ENCODE data around the gene SAFB2.

SAFB2 gene

DNA sequence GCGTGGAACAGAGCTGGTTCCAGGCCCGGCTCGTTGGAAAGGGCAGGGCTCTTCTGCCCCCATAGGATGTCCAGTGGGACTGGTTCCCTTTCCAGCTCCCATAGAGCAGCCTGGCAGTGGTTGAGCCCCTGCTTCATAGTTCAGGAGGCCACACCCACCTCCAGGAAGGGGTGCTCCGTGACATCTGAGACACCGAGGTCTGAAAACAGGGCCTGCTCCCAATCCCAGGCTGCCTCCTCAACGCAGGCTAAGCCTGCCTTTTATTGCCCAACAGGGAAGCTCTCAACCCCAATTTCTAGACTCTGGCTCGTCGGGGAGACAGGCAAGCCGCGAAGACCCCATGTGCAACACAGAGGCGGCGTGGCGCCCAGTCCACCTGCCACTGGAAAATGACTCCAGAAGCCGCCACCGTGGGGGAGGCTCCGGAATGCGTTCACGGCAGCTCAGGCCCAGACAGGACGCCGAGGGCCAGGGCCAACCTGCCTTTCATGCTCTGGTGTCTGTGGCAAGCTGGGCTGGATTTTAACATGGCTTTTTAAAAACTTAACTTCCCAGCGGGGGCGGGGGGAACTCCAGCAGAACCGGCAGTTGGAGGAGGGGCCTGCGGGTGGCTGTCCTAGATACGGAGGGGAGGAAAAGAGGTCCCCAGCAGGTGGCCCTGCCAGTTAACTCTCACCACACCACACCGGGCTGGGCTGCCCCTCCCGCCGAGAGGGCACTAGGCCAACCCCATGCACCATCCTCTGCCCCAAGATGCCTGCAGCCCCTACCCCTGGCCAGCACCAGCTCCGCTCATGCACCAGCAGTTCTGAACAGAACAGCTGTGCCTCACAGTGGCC is 36.9 kb downstream of the SAFB2 start:
- Histone ChIP-seq H3K79me2 (ENCODE audit: control insufficient read depth, low read length) (no peaks in the 10 kb centered on the region), H3K9me3 (ENCODE audit: control insufficient read depth, insufficient read depth, low read length) (no peaks in the 10 kb centered on the region), H3K27me3 (ENCODE audit: control insufficient read depth, low read length) (no peaks in the 10 kb centered on the region), H4K20me1 (ENCODE audit: control insufficient read depth, insufficient read depth, low read depth, low read length) (no peaks in the 10 kb centered on the region), H3K27ac (ENCODE audit: low read depth, low read length) (no peak overlapping the region), H3K4me2 (ENCODE audit: low read length) (no peak overlapping the region), H3K36me3 (ENCODE audit: control insufficient read depth, low read length) (peaks cover 49% of the 10 kb centered on the region), H3K9me2 (replicated peaks; ENCODE audit: control insufficient read depth, low read length) (no peaks in the 10 kb centered on the region), H3K4me3 (ENCODE audit: low read length) (no peak overlapping the region), H3K4me1 (ENCODE audit: control insufficient read depth, low read length) (no peaks in the 10 kb centered on the region), H3F3A (ENCODE audit: control insufficient read depth, insufficient read depth) (no peaks in the 10 kb centered on the region)
- no peak for TF ChIP-seq EZH2phosphoT487 (IDR thresholded peaks at IDR 0.05; ENCODE audit: borderline replicate concordance, low read length)
- TF ChIP-seq, protein P1, sequence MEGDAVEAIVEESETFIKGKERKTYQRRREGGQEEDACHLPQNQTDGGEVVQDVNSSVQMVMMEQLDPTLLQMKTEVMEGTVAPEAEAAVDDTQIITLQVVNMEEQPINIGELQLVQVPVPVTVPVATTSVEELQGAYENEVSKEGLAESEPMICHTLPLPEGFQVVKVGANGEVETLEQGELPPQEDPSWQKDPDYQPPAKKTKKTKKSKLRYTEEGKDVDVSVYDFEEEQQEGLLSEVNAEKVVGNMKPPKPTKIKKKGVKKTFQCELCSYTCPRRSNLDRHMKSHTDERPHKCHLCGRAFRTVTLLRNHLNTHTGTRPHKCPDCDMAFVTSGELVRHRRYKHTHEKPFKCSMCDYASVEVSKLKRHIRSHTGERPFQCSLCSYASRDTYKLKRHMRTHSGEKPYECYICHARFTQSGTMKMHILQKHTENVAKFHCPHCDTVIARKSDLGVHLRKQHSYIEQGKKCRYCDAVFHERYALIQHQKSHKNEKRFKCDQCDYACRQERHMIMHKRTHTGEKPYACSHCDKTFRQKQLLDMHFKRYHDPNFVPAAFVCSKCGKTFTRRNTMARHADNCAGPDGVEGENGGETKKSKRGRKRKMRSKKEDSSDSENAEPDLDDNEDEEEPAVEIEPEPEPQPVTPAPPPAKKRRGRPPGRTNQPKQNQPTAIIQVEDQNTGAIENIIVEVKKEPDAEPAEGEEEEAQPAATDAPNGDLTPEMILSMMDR (IDR thresholded peaks at IDR 0.05; ENCODE audit: low read depth, low read length, poor library complexity, severe bottlenecking): no peak

DNA sequence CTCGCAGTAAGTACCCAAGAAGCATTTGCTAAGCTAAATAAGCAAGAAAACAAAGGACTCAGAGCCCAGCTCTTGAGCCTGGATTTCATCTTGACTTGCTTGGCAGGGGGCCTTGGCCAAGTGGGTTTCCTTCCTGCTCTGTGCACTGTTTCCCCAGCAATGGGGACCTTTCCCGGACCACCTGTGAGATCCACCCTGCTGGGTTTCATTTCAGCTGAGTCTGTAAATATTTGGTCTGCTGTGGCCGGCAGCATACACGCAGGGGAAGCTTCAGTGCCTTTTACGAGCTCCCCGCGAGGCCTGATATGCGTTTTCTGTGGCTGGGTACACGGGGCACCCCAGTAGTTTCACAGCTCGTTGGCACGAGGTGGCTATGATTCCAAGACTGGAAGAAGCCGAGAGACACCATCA is 42.4 kb downstream of the SAFB2 start:
- Histone ChIP-seq H3K4me2 (ENCODE audit: low read length) (no peak overlapping the region), H3K4me3 (ENCODE audit: low read length) (no peak overlapping the region), H3K79me2 (ENCODE audit: control insufficient read depth, low read length) (no peaks in the 10 kb centered on the region), H3K36me3 (ENCODE audit: control insufficient read depth, low read length) (no peaks in the 10 kb centered on the region), H4K20me1 (ENCODE audit: control insufficient read depth, insufficient read depth, low read depth, low read length) (no peaks in the 10 kb centered on the region), H3F3A (ENCODE audit: control insufficient read depth, insufficient read depth) (no peaks in the 10 kb centered on the region), H3K27me3 (ENCODE audit: control insufficient read depth, low read length) (no peaks in the 10 kb centered on the region), H3K27ac (ENCODE audit: low read depth, low read length) (no peak overlapping the region), H3K9me2 (replicated peaks; ENCODE audit: control insufficient read depth, low read length) (no peaks in the 10 kb centered on the region), H3K9me3 (ENCODE audit: control insufficient read depth, insufficient read depth, low read length) (no peaks in the 10 kb centered on the region), H3K4me1 (ENCODE audit: control insufficient read depth, low read length) (peaks cover 3% of the 10 kb centered on the region)
- TF ChIP-seq, protein P1 (IDR thresholded peaks at IDR 0.05; ENCODE audit: low read depth, low read length, poor library complexity, severe bottlenecking): no peak
- no peak for TF ChIP-seq EZH2phosphoT487 (IDR thresholded peaks at IDR 0.05; ENCODE audit: borderline replicate concordance, low read length)

DNA sequence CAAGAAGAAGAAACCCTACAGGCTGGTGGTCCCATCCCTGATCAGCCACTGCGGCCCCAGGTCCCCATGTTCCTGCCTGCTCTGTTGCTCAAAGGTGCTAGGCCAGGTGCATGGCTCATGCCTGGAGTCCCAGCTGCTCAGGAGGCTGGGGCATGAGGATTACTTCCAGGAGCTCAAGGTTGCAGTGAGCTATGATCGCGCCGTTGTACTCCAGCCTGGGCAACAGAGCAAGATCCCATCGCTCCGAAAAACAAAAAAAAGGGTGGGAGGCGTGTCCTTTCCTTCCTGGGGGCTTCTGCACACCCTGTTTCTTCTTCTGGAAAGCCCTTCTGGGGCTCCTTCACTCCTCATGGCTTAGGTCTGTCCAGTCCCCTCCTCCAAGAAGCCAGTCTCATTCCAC is 42.9 kb downstream of the SAFB2 start:
- Histone ChIP-seq H3K27me3 (ENCODE audit: control insufficient read depth, low read length) (no peaks in the 10 kb centered on the region), H3K79me2 (ENCODE audit: control insufficient read depth, low read length) (no peaks in the 10 kb centered on the region), H3K9me3 (ENCODE audit: control insufficient read depth, insufficient read depth, low read length) (no peaks in the 10 kb centered on the region), H3K36me3 (ENCODE audit: control insufficient read depth, low read length) (no peaks in the 10 kb centered on the region), H4K20me1 (ENCODE audit: control insufficient read depth, insufficient read depth, low read depth, low read length) (no peaks in the 10 kb centered on the region), H3F3A (ENCODE audit: control insufficient read depth, insufficient read depth) (no peaks in the 10 kb centered on the region), H3K27ac (ENCODE audit: low read depth, low read length) (no peak overlapping the region), H3K4me1 (ENCODE audit: control insufficient read depth, low read length) (peaks cover 3% of the 10 kb centered on the region), H3K9me2 (replicated peaks; ENCODE audit: control insufficient read depth, low read length) (no peaks in the 10 kb centered on the region), H3K4me3 (ENCODE audit: low read length) (no peak overlapping the region), H3K4me2 (ENCODE audit: low read length) (no peak overlapping the region)
- TF ChIP-seq, protein P1 (IDR thresholded peaks at IDR 0.05; ENCODE audit: low read depth, low read length, poor library complexity, severe bottlenecking): no peak
